NCI-H128 (cell line): ENCODE results near the gene DRAM2.
"Not testable (repeated sequence)": the region's sequence is repeated elsewhere in the genome, so short reads cannot be mapped to it uniquely, and the experiment has no call there.

Experiments used
- DNase-seq: peaks from one replicate; lab custom pipeline; 2025; ENCODE audit not compliant: unreplicated experiment; lab: John Stamatoyannopoulos, UW

The DRAM2 gene

GRCh38 chr1:111142356-111142975 lies 2.6 kb upstream of the DRAM2 start:
- no peak for DNase-seq

GRCh38 chr1:111141245-111142220 lies 1.6 kb upstream of the DRAM2 start:
- DNase-seq = no peak

- DNase-seq = peak; percentile 8
These were observed 731 bp upstream of the DRAM2 start for GRCh38 chr1:111140680-111140967.

GRCh38 chr1:111139324-111139955 lies 453 bp downstream of the DRAM2 start:
- peak; percentile 26 for DNase-seq

- DNase-seq = no peak
These were observed 6.0 kb downstream of the DRAM2 start for GRCh38 chr1:111133866-111134265.

- no peak for DNase-seq
These were observed 8.2 kb downstream of the DRAM2 start for GRCh38 chr1:111131693-111132092.

GRCh38 chr1:111129376-111129775 lies 10.5 kb downstream of the DRAM2 start:
- DNase-seq = no peak

- no peak for DNase-seq
These were observed 11.8 kb downstream of the DRAM2 start for GRCh38 chr1:111127923-111128643.

GRCh38 chr1:111126354-111126753 lies 13.5 kb downstream of the DRAM2 start:
- no peak for DNase-seq

GRCh38 chr1:111116496-111116895 lies 23.4 kb downstream of the DRAM2 start:
- no peak for DNase-seq

- DNase-seq = no peak
These were observed 29.5 kb downstream of the DRAM2 start for GRCh38 chr1:111110197-111110899.

GRCh38 chr1:111104981-111105380 lies 34.9 kb downstream of the DRAM2 start:
- DNase-seq = no peak

- no peak for DNase-seq
These were observed 37.8 kb downstream of the DRAM2 start for GRCh38 chr1:111101854-111102642.

- DNase-seq = no peak
These were observed 40.6 kb downstream of the DRAM2 start for GRCh38 chr1:111099289-111099688.

GRCh38 chr1:111097356-111098099 lies 42.4 kb downstream of the DRAM2 start:
- no peak for DNase-seq

GRCh38 chr1:111095421-111095820 lies 44.5 kb downstream of the DRAM2 start:
- DNase-seq = not testable (repeated sequence)

GRCh38 chr1:111089638-111090037 lies 50.3 kb downstream of the DRAM2 start:
- no peak for DNase-seq

- no peak for DNase-seq
These were observed 54.2 kb downstream of the DRAM2 start for GRCh38 chr1:111085676-111086075.

GRCh38 chr1:111084999-111085398 lies 54.9 kb downstream of the DRAM2 start:
- no peak for DNase-seq
